Neuronal stem cell (in vitro differentiated cells): Measurements from ENCODE around the gene POU2AF2.

Experiments
- DNase-seq: peaks from one replicate; pipeline ENCODE4 v3.0.0-alpha.2; 2013; ENCODE audit warnings: low spot score
- H2AFZ ChIP-seq: one replicate; pipeline ENCODE4 v1.6.1; 2013; ENCODE audit warnings: mild to moderate bottlenecking, low read length, inconsistent platforms
- H2AK5ac ChIP-seq: 2 replicates; pipeline ENCODE4 v1.6.1; 2013; ENCODE audit warnings: low read depth, mild to moderate bottlenecking, inconsistent platforms, low read length, moderate library complexity, mixed read lengths
- H2BK120ac ChIP-seq: 2 replicates; pipeline ENCODE4 v1.6.1; 2013; ENCODE audit warnings: low read depth, mild to moderate bottlenecking, inconsistent platforms, low read length, moderate library complexity, mixed read lengths
- H2BK12ac ChIP-seq: one replicate; pipeline ENCODE4 v1.6.1; 2013; ENCODE audit warnings: low read length, inconsistent platforms
- H2BK15ac ChIP-seq: 2 replicates; pipeline ENCODE4 v1.6.1; 2013; ENCODE audit warnings: mild to moderate bottlenecking, low read length, inconsistent platforms, mixed read lengths
- H2BK5ac ChIP-seq: one replicate; pipeline ENCODE4 v1.6.1; 2013; ENCODE audit warnings: inconsistent platforms, mild to moderate bottlenecking, low read length, moderate library complexity
- H3K14ac ChIP-seq: one replicate; pipeline ENCODE4 v1.6.1; 2013; ENCODE audit warnings: low read length, inconsistent platforms
- H3K18ac ChIP-seq: 2 replicates; pipeline ENCODE4 v1.6.1; 2013; ENCODE audit warnings: low read length, inconsistent platforms
- H3K23ac ChIP-seq: 2 replicates; pipeline ENCODE4 v1.6.1; 2013; ENCODE audit warnings: low read depth, mild to moderate bottlenecking, mixed read lengths, low read length, inconsistent platforms; ENCODE audit not compliant: poor library complexity
- H3K27ac ChIP-seq: replicated peaks from 3 replicates; pipeline ENCODE4 v1.5.1; 2013; ENCODE audit warnings: low read length, inconsistent platforms
- H3K27me3 ChIP-seq, 3 experiments: 2 replicates each; pipeline ENCODE4 v1.6.1; 2013; ENCODE audit warnings: low read length in 3 of 3, mild to moderate bottlenecking in 2 of 3, inconsistent platforms in 1 of 3, low read depth in 1 of 3, mixed read lengths in 1 of 3, moderate library complexity in 1 of 3; ENCODE audit not compliant: control insufficient read depth in 3 of 3, insufficient read depth in 3 of 3
- H3K36me3 ChIP-seq, 2 donors: replicated peaks in 1 of 2; 2 replicates each; pipeline ENCODE4 v1.6.1; 2013; ENCODE audit warnings: low read length in 2 of 2; ENCODE audit not compliant: control insufficient read depth in 2 of 2, insufficient read depth in 2 of 2
- H3K4ac ChIP-seq: 2 replicates; pipeline ENCODE4 v1.6.1; 2013; ENCODE audit warnings: inconsistent platforms, mild to moderate bottlenecking, low read length, moderate library complexity
- H3K4me1 ChIP-seq, 2 donors: 1 replicate in 1 of 2; 2 replicates in 1 of 2; pipeline ENCODE4 v1.6.1; 2013; ENCODE audit warnings: low read length in 2 of 2, low read depth in 1 of 2; ENCODE audit not compliant: control insufficient read depth in 2 of 2, insufficient read depth in 1 of 2
- H3K4me2 ChIP-seq: one replicate; pipeline ENCODE4 v1.6.1; 2013; ENCODE audit warnings: mild to moderate bottlenecking, low read length, inconsistent platforms; ENCODE audit not compliant: insufficient read depth, poor library complexity, severe bottlenecking
- H3K4me3 ChIP-seq, 2 donors: 2 replicates each; pipeline ENCODE4 v1.5.1; 2013; ENCODE audit warnings: low read length in 2 of 2, mild to moderate bottlenecking in 2 of 2, inconsistent platforms in 1 of 2, moderate library complexity in 1 of 2
- H3K79me1 ChIP-seq: one replicate; pipeline ENCODE4 v1.6.1; 2013; ENCODE audit warnings: low read depth, mild to moderate bottlenecking, inconsistent platforms, low read length, moderate library complexity
- H3K9ac ChIP-seq: one replicate; pipeline ENCODE4 v1.6.1; 2013; ENCODE audit warnings: mild to moderate bottlenecking, low read depth, low read length, inconsistent platforms; ENCODE audit not compliant: poor library complexity
- H3K9me3 ChIP-seq, 2 donors: replicated peaks in 1 of 2; 2 replicates each; pipeline versions ENCODE3 to v1.6.1; 2013; ENCODE audit warnings: low read length in 2 of 2, mild to moderate bottlenecking in 2 of 2, inconsistent platforms in 1 of 2, low read depth in 1 of 2, mixed read lengths in 1 of 2, moderate library complexity in 1 of 2; ENCODE audit not compliant: control insufficient read depth in 2 of 2, insufficient read depth in 1 of 2
- H4K8ac ChIP-seq: one replicate; pipeline ENCODE4 v1.6.1; 2013; ENCODE audit warnings: low read depth, mild to moderate bottlenecking, inconsistent platforms, low read length, moderate library complexity
- H4K91ac ChIP-seq: one replicate; pipeline ENCODE4 v1.6.1; 2013; ENCODE audit warnings: low read length, low read depth, mild to moderate bottlenecking, inconsistent platforms; ENCODE audit not compliant: poor library complexity
- WGBS, 2 donors: extraction: QIAGEN DNeasy Blood & Tissue Kit; methylation state at CpG; one replicate each; pipeline ENCODE4 v1.1.7; 2013; ENCODE audit warnings: missing lambda C conversion rate in 2 of 2, mixed read lengths in 1 of 2; ENCODE audit not compliant: insufficient read length in 2 of 2, insufficient replicate concordance in 1 of 2; ENCODE audit errors: extremely low coverage in 2 of 2; 5-methylcytosine and 5-hydroxymethylcytosine counted together

The POU2AF2 gene

DNA sequence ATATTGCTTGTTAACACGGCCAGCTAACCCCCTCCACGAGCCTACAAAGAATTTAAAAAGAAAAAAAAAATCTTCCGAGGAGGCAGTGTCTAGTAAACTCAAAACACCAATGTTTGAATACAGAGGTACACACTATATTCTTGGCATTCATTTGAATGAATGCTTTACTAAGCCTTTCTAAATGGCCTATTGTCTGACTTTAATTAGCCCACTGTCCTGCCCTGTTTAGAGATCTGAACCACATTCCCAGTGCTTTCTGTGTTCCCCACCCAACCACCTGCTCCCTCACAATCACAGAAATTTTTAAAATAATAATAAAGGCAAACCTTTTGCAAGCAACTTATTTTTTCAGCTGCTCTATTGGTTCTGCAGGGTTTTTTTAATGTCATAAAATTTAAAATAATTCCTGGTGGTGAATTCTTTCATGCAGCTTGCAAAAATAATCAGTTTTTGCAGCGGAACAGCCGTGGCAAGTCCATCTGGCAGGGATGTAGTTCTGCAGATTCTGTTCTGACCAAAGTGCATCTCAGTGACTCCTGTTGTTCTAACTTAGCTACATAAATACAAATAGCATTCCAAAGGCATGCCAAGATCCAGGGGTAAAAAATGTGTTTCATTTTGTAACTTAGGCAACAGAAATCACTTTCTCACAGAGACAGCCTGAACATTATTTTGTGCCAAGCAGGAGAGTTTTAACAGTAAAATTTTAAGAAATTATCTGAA, 23.8 kb downstream of the POU2AF2 start:
- H3K9ac ChIP-seq: no peak overlapping the region
- no peak overlapping the region for H3K4ac ChIP-seq
- no peaks in the 10 kb centered on the region for H3K79me1 ChIP-seq
- no peak overlapping the region for H2BK5ac ChIP-seq
- H3K14ac ChIP-seq: no peak overlapping the region
- peak; percentile 47 for DNase-seq
- no peak overlapping the region for H2BK15ac ChIP-seq
- H2AK5ac ChIP-seq: no peak overlapping the region
- WGBS, 2 donors: no CpG with 5 or more reads among the region's 5 CpGs
- H3K27me3 ChIP-seq: no peaks in the 10 kb centered on the region
- H4K8ac ChIP-seq: no peak overlapping the region
- no peak overlapping the region for H3K23ac ChIP-seq
- no peaks in the 10 kb centered on the region for H3K9me3 ChIP-seq
- H3K4me2 ChIP-seq: no peak overlapping the region
- no peaks in the 10 kb centered on the region for H3K36me3 ChIP-seq
- H3K4me1 ChIP-seq: peaks cover 0 to 3% of the 10 kb centered on the region in 2 donors
- H3K4me3 ChIP-seq: no peak overlapping the region
- no peak overlapping the region for H3K27ac ChIP-seq
- H2AFZ ChIP-seq: no peak overlapping the region
- H2BK120ac ChIP-seq: no peak overlapping the region
- no peak overlapping the region for H4K91ac ChIP-seq
- H2BK12ac ChIP-seq: no peak overlapping the region
- H3K18ac ChIP-seq: no peak overlapping the region

DNA sequence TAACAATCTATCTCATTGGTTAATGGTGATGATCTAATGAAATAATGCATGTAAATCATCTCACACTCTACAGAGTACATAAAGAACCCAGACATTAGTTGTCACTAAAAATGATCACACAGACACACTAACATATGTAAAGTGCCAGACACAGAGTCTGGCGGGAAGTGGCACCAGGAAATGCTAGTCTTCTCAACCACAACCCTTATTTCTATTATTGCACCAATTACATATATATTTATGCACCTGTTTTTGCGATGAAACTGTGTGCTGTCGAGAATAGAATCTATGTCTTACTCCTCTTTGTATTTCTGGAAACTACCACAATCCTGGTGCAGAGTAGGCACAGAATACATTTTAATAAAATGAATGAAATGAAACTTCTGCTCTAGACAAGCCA, 26.9 kb downstream of the POU2AF2 start:
- Histone ChIP-seq H3K9ac (no peak overlapping the region), H3K23ac (no peak overlapping the region), H4K91ac (no peak overlapping the region), H3K4me3 (no peak overlapping the region), H2BK15ac (no peak overlapping the region), H3K4ac (no peak overlapping the region), H3K79me1 (no peaks in the 10 kb centered on the region), H3K27ac (no peak overlapping the region), H4K8ac (no peak overlapping the region), H3K36me3 (no peaks in the 10 kb centered on the region), H3K9me3 (no peaks in the 10 kb centered on the region), H3K4me1 (peaks cover 0 to 2% of the 10 kb centered on the region in 2 donors), H2AFZ (no peak overlapping the region), H3K14ac (no peak overlapping the region), H2BK5ac (no peak overlapping the region), H3K18ac (no peak overlapping the region), H3K27me3 (no peaks in the 10 kb centered on the region), H2BK12ac (no peak overlapping the region), H3K4me2 (no peak overlapping the region), H2BK120ac (no peak overlapping the region), H2AK5ac (no peak overlapping the region)
- WGBS, 2 donors: no CpG with 5 or more reads among the region's 3 CpGs
- no peak for DNase-seq

DNA sequence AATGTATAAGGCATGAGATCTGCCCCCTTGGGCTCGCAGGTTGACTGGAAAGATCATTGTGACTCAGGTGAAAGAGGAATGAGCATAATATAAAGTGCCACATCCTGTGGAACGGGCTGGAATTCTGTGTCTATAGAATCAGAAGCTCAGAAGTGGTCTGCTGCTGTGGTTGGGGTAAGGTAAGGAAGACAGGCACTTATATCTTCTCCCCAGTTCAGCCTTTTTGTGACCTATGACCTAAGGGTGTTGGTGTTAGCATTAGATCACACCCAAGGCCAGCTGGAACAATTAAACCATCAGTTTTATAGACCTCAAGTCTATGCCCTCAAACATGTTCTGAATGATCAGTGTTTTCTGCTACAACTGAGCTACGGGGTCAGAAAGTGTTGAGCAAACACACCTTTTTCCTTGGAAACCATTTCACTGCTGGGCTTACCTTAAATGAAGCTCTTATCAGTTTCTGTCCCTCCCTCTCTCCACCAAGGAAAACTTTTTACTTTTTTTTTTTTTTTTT, 37.1 kb downstream of the POU2AF2 start:
- H2AFZ ChIP-seq: no peak overlapping the region
- DNase-seq: no peak
- H4K8ac ChIP-seq: no peak overlapping the region
- H2BK12ac ChIP-seq: no peak overlapping the region
- H3K4me2 ChIP-seq: no peak overlapping the region
- H2BK120ac ChIP-seq: no peak overlapping the region
- WGBS, 2 donors: no CpG with 5 or more reads among the region's 3 CpGs
- H3K79me1 ChIP-seq: no peaks in the 10 kb centered on the region
- peaks cover 0 to 5% of the 10 kb centered on the region in 2 donors for H3K4me1 ChIP-seq
- H3K14ac ChIP-seq: no peak overlapping the region
- no peak overlapping the region for H3K4ac ChIP-seq
- no peak overlapping the region for H2AK5ac ChIP-seq
- peaks cover 0 to 2% of the 10 kb centered on the region in 2 donors for H3K9me3 ChIP-seq
- no peak overlapping the region for H3K18ac ChIP-seq
- H3K9ac ChIP-seq: no peak overlapping the region
- H3K27me3 ChIP-seq: peaks cover 0 to 4% (median 0%) of the 10 kb centered on the region in 3 experiments
- H2BK15ac ChIP-seq: no peak overlapping the region
- H3K23ac ChIP-seq: no peak overlapping the region
- no peak overlapping the region for H3K27ac ChIP-seq
- H2BK5ac ChIP-seq: no peak overlapping the region
- H3K36me3 ChIP-seq: no peaks in the 10 kb centered on the region
- H4K91ac ChIP-seq: no peak overlapping the region
- H3K4me3 ChIP-seq: no peak overlapping the region

DNA sequence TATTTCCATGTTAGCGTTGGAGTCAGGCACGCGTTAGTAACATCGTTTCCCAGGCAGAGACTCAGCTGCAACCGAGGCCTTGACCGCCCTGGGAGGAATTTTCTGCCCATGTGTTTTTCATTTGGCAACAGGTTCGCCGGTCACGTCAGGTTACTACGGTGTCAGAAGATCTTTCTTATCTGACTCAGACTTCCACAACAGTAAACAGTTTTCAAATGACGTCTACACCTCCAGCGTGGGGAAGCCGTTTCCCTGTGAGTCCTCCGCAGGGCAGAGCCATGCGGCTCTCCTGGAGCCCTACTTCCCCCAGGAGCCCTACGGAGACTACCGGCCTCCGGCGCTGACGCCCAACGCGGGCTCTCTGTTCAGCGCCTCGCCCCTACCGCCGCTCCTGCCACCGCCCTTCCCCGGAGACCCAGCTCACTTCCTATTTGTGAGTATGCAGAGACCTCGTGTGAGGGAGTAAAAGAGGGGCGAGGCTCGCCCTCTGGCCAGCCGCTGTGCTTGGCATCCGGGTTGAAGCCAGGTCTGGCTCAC, 38.5 kb downstream of the POU2AF2 start:
- Histone ChIP-seq H2BK120ac (no peak overlapping the region), H3K9me3 (peaks cover 0 to 2% of the 10 kb centered on the region in 2 donors), H3K18ac (no peak overlapping the region), H3K4me1 (peaks cover 0 to 5% of the 10 kb centered on the region in 2 donors), H3K27ac (no peak overlapping the region), H3K4me2 (no peak overlapping the region), H3K4me3 (no peak overlapping the region), H2AK5ac (peak overlapping the region; percentile 50), H2AFZ (no peak overlapping the region), H4K91ac (no peak overlapping the region), H2BK12ac (no peak overlapping the region), H3K27me3 (peaks cover 0 to 4% (median 0%) of the 10 kb centered on the region in 3 experiments), H3K36me3 (no peaks in the 10 kb centered on the region), H3K9ac (peak overlapping the region; percentile 13), H2BK15ac (no peak overlapping the region), H3K4ac (no peak overlapping the region), H3K79me1 (no peaks in the 10 kb centered on the region), H4K8ac (no peak overlapping the region), H2BK5ac (peak overlapping the region; percentile 7), H3K23ac (peak overlapping the region; percentile 10), H3K14ac (no peak overlapping the region)
- DNase-seq: no peak
- WGBS, 2 donors: no CpG with 5 or more reads among the region's 33 CpGs
